Activated CD4-positive, alpha-beta T cell treated with anti-CD3 and anti-CD28 coated beads, Interleukin-2, amount 50 U/mL, for 16 hours (primary cell): ENCODE data around the gene HTRA3.

Experiments used
- DNase-seq: peaks from one replicate; pipeline ENCODE4 v3.0.0-alpha.2; 2020

HTRA3 gene

DNA sequence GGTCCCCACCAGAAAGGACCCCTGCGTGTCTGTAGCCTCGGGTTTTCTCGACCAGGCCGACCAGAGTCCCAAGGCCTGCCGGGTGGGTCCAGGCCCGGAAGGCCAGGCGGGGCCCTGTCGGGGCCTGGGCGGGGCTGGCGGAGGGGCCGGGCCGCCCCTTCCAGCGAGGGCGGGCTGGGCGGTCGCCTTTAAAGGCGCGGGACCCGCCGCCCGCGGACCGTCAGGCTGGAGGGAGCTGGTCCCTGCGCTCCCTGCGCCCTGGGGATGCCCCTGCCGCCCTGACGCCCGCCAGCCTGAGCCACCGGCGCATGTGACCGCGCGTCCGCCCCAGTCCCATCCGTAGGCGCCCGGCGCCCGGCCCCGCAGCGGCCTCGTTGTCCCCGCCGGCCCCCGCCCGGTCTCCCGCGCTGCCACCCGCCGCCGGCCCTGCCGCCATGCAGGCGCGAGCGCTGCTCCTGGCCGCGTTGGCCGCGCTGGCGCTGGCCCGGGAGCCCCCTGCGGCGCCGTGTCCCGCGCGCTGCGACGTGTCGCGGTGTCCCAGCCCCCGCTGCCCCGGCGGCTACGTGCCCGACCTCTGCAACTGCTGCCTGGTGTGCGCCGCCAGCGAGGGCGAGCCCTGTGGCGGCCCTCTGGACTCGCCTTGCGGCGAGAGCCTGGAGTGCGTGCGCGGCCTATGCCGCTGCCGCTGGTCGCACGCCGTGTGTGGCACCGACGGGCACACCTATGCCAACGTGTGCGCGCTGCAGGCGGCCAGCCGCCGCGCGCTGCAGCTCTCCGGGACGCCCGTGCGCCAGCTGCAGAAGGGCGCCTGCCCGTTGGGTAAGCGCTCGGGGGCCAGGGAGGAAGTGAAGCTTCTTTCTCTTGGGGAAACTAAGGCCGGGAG, at the start of gene HTRA3:
TSS of gene HTRA3 (plus strand) at position 220 of the 883 bp plus-strand sequence. CDS start at position 435, 215 bp downstream.
- no peak for DNase-seq

DNA sequence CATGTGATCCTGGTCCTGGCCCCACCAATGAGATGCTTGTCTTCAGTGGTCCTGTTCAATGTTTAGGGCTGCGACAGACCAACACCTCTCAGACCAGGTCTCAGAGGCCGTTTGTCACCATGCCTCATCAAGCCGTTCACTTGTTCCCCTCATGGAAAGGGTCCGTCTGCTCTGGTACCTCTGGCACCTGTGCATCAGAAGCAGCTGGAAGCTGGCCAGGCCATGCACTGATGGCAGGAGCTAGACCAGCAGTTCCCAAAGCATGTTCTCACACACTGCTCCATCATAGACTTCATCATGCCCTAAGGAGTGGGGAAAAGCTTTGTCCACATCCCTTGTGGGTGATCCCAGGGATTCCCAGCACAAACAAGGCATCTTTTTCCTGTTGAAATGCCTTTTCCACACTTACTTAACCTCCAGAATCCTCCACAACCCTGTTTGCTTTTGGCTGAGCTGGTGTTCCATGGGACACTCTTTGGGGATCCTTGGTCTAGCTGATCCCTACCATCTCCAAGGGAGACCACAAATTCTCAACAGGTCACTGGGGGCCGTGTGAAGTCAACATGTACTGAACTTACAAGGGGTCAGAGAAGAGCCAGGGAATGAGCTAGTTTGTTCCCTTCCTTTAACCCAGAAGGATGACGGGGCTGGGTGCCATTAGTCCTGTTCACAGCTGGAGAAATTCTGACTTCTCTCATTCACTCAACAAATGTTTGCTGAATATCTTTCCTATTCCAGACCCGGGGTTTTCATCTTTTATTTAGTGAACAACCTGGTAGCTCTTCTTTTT, 48.7 kb upstream of the HTRA3 start:
- DNase-seq, result no peak

DNA sequence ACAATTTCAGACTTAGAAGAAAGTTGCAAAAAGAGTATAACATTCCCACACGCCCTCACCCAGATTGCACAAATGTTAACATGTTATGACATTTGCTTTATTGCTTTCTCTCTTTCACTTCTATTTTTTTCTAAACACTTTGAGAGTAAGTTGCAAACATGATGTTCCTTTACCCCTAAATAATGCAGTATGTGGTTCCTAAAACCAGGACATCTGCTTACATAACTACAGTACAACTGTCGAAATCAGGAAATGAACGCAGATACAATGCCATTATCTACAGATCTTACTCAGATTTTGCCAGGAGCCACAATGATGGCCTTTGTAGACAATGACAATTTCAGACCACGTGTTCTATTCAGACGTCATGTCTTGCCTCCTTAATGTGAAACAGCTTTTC, 48.1 kb upstream of the HTRA3 start:
- peak; percentile 39 for DNase-seq

DNA sequence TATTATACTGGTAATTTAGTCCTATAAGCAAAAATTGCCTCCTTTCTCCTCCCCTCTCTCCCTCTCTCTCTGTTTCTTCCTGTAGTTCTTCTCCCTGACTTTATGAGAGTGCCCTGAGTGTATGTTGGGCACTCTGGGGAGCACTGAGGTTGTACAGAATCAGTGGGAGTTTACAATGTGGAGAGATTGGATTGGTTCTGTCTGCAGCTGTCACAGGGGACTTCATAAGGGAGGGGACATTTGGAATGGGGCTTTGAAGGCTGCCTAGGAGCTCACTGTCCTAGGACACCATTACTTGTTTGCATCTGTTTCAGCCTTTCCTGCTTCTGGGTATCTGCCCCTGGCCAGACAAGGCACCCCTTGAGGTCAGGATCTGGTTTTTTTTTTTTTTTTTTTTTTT, 47.6 kb upstream of the HTRA3 start:
- no peak for DNase-seq

DNA sequence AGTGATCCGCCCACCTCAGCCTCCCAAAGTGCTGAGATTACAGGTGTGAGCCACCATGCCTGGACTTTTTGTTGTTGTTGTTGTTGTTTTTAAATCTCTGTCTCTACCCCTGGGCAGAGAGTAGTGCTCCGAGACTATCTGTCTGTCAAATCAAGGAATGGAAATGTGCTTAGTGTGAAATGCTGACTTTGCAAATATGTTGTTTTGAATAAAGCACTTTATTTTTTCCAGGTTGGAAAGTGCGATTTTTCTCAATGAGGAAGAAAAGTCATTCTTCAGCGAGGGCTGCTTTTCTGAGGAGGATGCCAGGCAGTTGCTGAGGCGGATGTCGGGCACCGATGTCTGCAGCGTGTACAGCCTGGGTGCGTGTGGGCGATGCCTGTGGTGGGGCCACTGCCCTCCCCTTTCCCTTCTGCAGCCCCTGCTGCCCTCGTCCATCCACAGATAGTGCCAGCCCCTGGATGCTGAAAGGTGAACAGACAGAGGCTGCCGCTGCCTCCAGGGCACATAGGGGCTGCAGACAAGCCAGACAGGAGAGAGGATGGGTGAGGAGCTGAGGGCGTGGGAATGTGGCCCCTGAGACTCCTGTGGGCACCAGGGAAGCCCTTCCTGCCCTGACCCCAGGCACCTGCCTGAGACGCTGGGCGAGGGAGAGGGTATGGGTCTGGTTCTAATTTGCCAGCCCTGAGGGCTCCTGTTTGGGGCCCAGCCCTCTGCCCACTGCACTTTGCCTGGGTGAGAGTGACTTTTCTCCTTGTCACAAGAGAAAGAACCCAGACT, 46.8 kb upstream of the HTRA3 start:
- DNase-seq, result no peak

DNA sequence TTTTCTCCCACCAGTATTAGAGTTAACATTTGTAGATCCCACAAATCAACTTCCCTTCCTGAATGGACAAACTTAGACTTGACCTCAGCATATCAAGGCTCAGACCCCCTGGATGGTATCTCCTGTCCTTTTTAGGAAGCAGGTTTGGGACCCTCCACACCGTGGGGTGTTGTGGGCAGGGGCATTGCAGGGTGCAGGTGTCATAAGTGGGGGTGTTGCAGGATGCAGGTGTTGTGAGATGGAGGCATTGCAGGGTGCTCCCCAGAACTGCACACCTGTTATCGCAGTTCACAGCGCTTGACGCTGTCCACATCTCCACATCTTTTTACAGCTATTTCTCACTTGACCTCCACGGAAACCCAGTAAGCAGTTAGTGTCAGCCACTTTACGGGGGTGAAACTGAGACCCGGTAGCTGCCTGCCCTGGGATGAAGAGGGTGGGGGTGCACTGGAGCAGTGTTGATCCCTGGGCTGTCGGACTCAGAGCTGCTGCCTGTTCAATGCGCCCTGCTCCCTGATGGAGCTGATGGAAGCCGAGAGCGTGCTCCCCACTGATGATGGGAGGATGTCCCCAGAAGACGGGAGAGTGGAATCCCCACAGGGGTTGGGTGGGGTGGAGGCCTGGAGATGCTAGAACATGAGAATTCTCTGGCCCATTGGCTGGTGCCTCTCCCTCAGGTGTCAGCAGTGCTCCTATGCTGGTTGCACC, 45.1 kb upstream of the HTRA3 start:
- no peak for DNase-seq

DNA sequence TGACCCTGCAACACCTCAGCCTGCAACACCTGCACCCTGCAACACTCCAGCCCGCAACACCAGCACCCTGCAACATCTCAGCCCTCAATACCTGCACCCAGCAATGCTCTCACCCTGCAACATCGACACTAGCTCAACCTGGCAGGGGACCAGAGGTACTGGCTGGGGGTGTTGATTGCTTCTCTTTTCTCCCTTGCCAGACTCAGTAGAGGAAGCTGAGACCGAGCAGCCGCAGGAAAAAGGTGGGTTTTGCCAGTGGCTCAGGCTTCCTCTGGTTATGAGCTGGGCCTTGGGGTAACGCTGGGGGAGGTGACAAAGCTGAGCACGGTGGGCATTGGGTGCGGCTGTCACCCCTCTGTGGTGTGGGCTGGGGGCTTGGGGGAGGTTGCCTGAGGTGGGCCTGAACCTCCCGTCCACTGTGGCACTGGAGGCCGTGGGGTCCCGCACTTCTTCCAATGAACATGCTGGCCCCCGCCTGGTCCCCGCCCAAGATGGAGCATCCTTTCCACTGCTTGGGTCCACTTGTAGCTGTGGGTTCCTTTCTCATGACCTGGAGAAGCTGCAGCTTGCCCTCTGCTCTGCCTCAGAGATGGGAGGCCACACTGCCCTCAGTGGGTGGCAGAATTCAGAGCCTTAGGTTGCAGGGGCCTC, 44.5 kb upstream of the HTRA3 start:
- DNase-seq, result no peak

DNA sequence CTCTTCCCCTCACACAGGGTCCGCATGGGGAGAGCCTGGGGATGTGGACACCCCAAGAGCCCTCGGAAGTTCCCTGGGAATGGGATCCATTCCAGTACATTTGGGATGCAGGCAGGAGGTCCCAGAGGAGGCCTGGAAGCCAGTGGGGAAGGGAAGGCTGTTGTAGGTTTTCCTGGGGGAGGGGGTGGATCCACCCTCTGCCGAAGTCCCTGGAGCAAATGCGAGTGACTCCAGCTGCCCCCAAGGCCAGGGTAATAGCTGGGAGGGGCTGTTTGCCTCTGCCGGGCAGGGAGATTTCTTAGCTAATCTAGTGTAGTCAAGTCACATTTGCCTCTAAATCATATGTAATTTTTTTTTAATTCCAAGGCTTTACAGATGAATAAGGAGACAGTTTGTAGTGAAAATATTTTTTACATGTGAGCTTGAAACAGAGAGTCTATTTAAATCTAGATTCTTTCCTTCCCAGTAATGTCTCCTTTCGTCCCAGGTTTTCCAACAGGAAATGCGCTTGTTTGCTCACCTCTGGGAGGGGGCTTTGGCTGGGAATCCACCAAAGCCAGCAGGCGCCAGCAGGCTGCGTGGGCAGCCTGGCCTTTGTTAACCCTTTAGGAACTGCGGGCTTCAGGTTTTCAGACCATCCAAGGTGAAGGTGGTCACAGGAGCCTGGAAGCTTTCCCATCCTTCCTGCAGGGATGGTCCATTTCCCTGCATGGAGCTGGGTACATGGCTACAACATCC, 43.7 kb upstream of the HTRA3 start:
- DNase-seq, result no peak

DNA sequence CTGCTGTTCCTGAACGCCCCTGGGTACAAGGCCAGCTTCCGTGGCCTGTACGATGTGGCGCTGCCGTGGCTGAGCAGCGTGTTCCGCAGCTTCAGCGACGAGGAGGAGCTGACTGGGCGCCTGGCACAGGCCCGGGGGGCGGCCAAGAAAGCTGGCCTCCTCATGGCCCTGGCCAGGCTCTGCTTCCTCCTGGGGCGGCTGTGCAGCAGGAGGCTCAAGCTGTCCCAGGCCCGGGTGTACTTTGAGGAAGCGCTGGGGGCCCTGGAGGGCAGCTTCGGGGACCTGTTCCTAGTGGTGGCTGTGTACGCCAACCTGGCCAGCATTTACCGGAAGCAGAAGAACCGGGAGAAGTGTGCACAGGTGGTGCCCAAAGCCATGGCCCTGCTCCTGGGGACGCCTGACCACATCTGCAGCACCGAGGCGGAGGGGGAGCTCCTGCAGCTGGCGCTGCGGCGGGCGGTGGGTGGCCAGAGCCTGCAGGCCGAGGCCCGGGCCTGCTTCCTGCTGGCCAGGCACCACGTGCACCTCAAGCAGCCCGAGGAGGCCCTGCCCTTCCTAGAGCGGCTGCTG, 42.3 kb upstream of the HTRA3 start:
- no peak for DNase-seq

DNA sequence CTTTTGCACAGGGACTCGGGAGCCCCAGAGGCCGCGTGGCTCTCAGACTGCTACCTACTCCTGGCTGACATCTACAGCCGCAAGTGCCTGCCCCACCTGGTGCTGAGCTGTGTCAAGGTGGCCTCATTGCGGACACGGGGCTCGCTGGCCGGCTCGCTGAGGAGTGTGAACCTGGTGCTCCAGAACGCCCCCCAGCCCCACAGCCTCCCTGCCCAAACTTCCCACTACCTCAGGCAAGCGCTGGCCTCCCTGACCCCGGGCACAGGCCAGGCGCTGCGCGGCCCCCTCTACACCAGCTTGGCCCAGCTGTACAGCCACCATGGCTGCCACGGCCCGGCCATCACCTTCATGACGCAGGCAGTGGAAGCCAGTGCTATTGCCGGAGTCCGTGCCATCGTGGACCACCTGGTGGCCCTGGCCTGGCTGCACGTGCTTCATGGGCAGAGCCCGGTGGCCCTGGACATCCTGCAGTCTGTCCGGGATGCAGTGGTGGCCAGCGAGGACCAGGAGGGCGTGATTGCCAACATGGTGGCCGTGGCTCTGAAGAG, 41.7 kb upstream of the HTRA3 start:
- DNase-seq, result no peak

DNA sequence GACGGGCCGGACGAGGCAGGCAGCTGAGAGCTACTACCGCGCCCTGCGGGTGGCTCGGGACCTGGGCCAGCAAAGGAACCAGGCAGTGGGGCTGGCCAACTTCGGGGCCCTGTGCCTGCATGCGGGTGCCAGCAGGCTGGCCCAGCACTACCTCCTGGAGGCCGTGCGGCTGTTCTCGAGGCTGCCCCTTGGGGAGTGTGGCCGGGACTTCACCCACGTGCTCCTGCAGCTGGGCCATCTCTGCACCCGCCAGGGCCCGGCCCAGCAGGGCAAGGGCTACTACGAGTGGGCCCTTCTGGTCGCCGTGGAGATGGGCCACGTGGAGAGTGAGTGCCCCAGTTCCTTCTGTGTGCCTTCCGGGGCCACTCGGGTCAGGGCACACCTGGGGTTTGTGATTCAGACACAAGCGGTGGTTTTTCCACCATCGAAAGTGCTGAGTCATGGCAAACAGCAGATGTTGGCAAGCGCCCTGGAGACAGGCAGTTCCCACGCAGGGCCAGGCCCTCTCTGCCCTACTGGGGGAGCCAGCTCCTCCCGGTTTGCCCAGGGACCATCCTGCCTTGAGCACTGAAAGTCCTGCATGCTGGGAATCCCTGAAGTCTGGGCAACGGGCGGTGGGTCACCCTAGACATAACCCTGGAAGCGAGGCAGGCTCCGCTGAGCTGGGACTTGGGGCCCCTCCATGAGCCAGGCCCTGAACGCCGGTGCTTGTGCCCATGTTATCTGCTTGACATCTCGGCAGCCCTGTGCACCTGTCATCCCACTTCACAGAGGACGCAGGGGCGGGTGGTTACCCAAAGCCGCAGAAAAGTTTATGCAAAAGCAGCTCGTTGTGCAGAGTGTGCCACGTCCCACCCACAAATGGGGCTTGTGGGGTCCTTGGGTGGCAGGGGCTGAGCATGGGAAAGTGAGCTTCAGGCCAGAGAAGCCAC, 41.0 kb upstream of the HTRA3 start:
- DNase-seq, result peak; percentile 84

DNA sequence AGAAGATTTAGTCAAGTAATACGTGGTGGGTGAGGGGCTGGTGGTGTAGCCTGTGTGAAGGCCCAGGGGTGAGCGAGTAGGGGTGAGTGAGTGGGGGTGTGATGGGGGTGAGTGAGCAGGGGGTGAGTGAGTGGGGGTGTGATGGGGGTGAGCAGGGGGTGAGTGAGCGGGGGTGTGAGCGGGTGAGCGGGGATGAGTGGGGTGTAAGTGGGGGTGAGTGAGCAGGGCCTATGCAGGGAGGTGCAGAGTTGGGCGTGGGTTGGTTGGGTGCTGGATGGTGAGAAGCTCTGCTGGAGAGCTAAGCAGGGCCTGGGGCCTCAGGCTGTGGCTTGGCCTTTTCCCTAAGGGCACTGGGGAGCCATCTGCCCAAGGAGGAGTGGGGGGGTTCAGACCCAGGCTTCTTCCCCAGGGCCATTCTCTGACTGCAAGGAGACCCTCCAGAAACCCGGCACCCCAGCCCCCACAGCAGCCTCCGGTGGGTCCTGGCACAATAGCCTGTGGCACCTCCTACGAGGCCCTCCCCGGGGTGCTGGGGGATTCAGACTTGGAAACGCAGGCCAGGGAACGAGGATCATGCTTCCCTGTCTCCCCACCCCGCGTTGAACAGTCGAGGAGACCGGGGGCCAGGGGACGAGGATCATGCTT, 40.1 kb upstream of the HTRA3 start:
- DNase-seq, result no peak

DNA sequence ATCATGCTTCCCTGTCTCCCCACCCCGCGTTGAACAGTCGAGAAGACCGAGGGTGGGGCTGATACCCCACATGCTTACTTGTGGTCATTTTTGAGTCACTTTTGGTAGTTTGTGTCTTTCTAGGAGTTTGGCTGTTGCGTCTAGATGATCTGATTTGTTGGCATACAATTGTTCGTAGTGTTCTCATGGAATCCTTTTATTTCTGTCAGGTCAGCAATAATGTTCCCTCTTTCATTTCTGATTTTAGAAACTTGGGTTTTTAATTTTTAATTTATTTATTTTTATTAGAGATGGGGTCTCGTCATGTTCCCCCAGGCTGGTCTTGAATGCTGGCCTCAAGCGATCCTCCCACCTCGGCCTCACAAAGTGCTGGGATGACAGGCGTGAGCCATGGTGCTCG, 39.5 kb upstream of the HTRA3 start:
- DNase-seq, result no peak

DNA sequence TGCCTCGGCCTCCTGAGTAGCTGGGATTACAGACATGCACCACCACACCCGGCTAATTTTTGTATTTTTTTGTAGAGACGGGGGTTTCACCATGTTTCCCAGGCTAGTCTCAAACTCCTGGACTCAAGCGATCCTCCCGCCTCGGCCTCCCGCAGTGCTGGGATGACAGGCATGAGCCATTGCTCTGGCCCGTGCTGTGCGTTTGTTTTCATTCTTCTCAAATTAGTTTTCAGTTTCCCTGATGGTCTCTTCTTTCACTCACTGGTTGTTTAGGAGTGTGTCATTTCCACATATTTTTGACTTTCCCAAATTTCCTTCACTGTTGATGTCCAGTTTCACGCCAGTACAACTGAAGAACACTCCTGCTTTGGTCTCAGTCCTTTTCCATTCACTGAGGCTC, 38.7 kb upstream of the HTRA3 start:
- DNase-seq, result no peak

DNA sequence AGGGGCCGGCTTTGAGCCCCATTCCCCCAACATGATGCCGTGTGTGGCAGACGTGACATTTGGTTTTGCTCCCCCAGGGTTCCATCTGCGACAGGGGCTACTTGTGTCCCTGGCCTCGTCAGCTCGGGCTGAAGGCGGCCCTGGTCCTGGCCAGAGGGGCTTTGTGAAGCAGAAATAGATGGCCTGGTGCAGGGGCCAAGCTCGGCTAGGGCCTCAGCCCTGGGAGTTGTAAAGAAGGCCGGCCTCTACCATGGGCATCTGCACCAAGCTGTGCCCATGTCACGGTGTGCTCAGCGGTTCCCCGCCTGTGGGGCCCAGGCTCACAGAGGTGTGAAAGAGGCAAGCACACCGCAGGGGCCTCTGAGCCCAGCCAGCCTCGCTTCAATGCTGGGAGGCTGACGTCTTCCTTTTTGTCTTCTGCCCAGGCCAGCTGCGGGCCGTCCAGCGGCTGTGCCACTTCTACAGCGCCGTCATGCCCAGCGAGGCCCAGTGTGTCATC, 38.0 kb upstream of the HTRA3 start:
- DNase-seq, result no peak

DNA sequence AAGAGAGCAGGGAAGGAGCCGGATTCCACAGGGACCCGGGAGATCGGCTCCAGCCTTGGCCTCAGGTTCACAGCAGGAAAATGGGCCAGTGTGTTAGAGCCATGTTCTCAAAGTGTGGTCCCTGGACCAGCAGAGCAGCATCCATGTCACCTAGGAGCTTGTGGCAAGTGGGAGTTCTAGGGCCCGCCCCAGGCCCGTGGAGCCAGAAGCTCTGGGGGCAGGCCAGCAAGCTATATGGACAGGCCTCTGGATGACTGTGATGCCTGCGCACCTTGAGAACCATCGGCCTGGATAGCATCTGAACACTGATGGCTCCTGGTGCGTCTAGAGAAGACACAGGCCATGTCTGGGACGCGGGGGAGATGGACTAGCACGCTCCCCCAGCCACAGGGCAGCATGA, 36.8 kb upstream of the HTRA3 start:
- DNase-seq, result no peak

DNA sequence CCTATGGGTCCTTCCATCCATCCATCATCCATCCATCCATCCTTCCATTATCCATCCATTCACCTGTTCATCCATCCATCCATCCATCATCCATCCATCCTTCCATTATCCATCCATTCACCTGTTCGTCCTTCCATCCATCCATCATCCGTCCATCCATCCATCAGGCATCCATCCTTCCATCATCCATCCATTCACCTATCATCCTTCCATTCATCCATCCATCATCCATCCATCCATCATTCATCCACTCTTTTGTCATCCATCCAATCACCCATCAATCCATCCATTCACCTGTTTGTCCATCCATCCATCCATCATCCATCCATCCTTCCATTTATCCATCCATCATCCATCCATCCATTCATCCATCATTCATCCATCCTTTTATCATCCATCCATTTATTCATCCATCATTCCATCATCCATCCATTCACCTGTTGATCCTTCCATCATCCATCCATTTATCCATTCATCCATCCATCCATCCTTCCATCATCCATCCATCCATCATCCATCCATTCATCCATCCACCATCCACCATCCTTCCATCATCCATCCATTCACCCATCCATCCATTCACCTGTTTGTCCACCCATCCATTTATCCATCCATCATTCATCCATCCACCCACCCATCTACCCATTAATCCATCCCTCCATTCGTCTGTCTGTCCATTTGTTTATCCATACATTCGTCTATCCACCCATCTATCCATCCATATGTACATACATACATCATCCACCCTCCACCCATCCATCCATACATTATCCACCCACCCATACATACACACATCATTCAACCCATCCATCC, 35.7 kb upstream of the HTRA3 start:
- DNase-seq, result no peak

DNA sequence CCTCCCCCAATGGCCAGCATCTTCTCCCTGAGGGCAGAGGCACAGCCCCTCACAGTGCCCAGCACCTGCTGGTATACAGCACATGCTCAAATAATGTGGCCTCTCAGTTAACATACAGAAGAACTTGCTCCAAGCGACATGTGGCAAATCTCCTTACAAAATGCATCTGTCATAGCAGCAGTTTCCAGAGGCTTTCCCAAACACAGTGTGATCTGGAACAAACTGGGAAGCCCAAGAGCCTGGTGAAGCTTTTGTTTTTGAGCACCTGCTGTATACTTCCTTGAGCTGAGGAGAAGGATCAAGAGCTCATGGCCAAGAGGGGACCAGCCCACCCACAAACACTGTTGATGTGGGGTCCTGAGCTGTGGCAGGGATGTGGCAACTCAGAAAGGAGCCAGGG, 34.8 kb upstream of the HTRA3 start:
- no peak for DNase-seq
